Lower lobe of right lung (tissue), 2 donors: ENCODE data around the gene UQCRC1. TPM values are rescaled to one million over a fixed set of nuclear protein-coding genes. Genes with fewer than 3 reads are reported as not detected.

ENCODE experiments used
- ATAC-seq, 2 donors: fragments of 200-7000 bp; cut with Tn5 transposase; one replicate each; pipeline ENCODE4 v1.9.1; 2020 to 2022; ENCODE audit warnings: mild to moderate bottlenecking in 2 of 2, moderate library complexity in 2 of 2
- DNase-seq: peaks from one replicate; pipeline ENCODE4 v3.0.0-alpha.2; 2020
- H3K27ac ChIP-seq: fragments of 200-600 bp; one replicate; pipeline ENCODE4 v1.8.0; 2022
- H3K27me3 ChIP-seq: fragments of 200-600 bp; one replicate; pipeline ENCODE4 v1.8.0; 2022; ENCODE audit warnings: low read depth
- H3K36me3 ChIP-seq: fragments of 200-600 bp; one replicate; pipeline ENCODE4 v1.8.0; 2022; ENCODE audit warnings: mild to moderate bottlenecking
- H3K4me1 ChIP-seq: fragments of 200-600 bp; one replicate; pipeline ENCODE4 v1.8.0; 2022
- H3K4me3 ChIP-seq: fragments of 200-600 bp; one replicate; pipeline ENCODE4 v1.8.0; 2022; ENCODE audit warnings: mild to moderate bottlenecking
- H3K9me3 ChIP-seq: fragments of 200-600 bp; one replicate; pipeline ENCODE4 v1.8.0; 2022
- CTCF ChIP-seq: fragments of 200-600 bp; IDR thresholded peaks from one replicate; pipeline ENCODE4 v1.8.0; 2022; ENCODE audit warnings: antibody characterized with exemption, mild to moderate bottlenecking
- intact Hi-C: fragments of 100-400 bp; cut with DNase I; formaldehyde crosslinking; loops from one replicate; pipeline ENCODE4 v1.11.0; 2022
- total RNA-seq: library from RNA; stranded (reverse); fragmentation: NEBNext Ultra II Directional; extraction: Animal tissue kit (Norgen Biotek cat#: 25700); gene quantifications from one replicate; pipeline ENCODE4 v1.2.1, GENCODE V29; 2021
- donor health status: DM: no; HTN: yes; CAD: no; lungs with severe emphysema.

The UQCRC1 gene
- total RNA-seq, 1 donor from 2014 or later = 121 TPM

- Histone ChIP-seq H3K4me3 (no peak overlapping the region), H3K27ac (no peak overlapping the region), H3K36me3 (peaks cover 57% of the 10 kb centered on the region), H3K9me3 (no peaks in the 10 kb centered on the region), H3K4me1 (peaks cover 20% of the 10 kb centered on the region), H3K27me3 (no peaks in the 10 kb centered on the region)
- TF ChIP-seq CTCF = no peak
- DNase-seq (no peak), ATAC-seq (no peak)
- intact Hi-C loops = no loop called here
Observed at GRCh38 chr3:48631516-48632448, 22.3 kb upstream of the UQCRC1 start.

GRCh38 chr3:48630833-48631232 is 21.4 kb upstream of the UQCRC1 start:
- Histone ChIP-seq H3K4me3 (no peak overlapping the region), H3K4me1 (peaks cover 14% of the 10 kb centered on the region), H3K9me3 (no peaks in the 10 kb centered on the region), H3K27me3 (no peaks in the 10 kb centered on the region), H3K36me3 (peaks cover 67% of the 10 kb centered on the region), H3K27ac (no peak overlapping the region)
- intact Hi-C loops = no loop called here
- no peak for TF ChIP-seq CTCF
- ATAC-seq (no peak), DNase-seq (no peak)

- H3K36me3 ChIP-seq = peaks cover 71% of the 10 kb centered on the region
- ATAC-seq = no peak
- intact Hi-C loops = no loop called here
- no peak overlapping the region for H3K27ac ChIP-seq
- no peaks in the 10 kb centered on the region for H3K9me3 ChIP-seq
- no peaks in the 10 kb centered on the region for H3K27me3 ChIP-seq
- peaks cover 13% of the 10 kb centered on the region for H3K4me1 ChIP-seq
- no peak for DNase-seq
- no peak overlapping the region for H3K4me3 ChIP-seq
- no peak for TF ChIP-seq CTCF
Observed at GRCh38 chr3:48630407-48630806, 21.0 kb upstream of the UQCRC1 start.

GRCh38 chr3:48629894-48630293 is 20.4 kb upstream of the UQCRC1 start:
- no peak overlapping the region for H3K4me3 ChIP-seq
- no peaks in the 10 kb centered on the region for H3K27me3 ChIP-seq
- no peak for ATAC-seq
- intact Hi-C loops = no loop called here
- peaks cover 13% of the 10 kb centered on the region for H3K4me1 ChIP-seq
- H3K27ac ChIP-seq = no peak overlapping the region
- H3K36me3 ChIP-seq = peaks cover 72% of the 10 kb centered on the region
- no peak for TF ChIP-seq CTCF
- no peaks in the 10 kb centered on the region for H3K9me3 ChIP-seq
- no peak for DNase-seq

- ATAC-seq (no peak), DNase-seq (no peak)
- no peaks in the 10 kb centered on the region for H3K9me3 ChIP-seq
- H3K36me3 ChIP-seq = peaks cover 72% of the 10 kb centered on the region
- intact Hi-C loops = no loop called here
- H3K27ac ChIP-seq = no peak overlapping the region
- no peaks in the 10 kb centered on the region for H3K27me3 ChIP-seq
- no peak for TF ChIP-seq CTCF
- H3K4me1 ChIP-seq = no peaks in the 10 kb centered on the region
- no peak overlapping the region for H3K4me3 ChIP-seq
Observed at GRCh38 chr3:48628277-48629017, 19.0 kb upstream of the UQCRC1 start.
